ENCODE results near the gene WNT6. TPM values are rescaled to one million over a fixed set of nuclear protein-coding genes. Genes with fewer than 3 reads are reported as not detected.
A peak's percentile ranks its signal among the peaks of the same experiment; 100 is the strongest.

Gene WNT6
- total RNA-seq, 1 donor from 2014 or later, result 0.44 TPM

GRCh38 chr2:218830526-218831306 lies 28.9 kb upstream of the WNT6 start:
- TF ChIP-seq, protein P1, sequence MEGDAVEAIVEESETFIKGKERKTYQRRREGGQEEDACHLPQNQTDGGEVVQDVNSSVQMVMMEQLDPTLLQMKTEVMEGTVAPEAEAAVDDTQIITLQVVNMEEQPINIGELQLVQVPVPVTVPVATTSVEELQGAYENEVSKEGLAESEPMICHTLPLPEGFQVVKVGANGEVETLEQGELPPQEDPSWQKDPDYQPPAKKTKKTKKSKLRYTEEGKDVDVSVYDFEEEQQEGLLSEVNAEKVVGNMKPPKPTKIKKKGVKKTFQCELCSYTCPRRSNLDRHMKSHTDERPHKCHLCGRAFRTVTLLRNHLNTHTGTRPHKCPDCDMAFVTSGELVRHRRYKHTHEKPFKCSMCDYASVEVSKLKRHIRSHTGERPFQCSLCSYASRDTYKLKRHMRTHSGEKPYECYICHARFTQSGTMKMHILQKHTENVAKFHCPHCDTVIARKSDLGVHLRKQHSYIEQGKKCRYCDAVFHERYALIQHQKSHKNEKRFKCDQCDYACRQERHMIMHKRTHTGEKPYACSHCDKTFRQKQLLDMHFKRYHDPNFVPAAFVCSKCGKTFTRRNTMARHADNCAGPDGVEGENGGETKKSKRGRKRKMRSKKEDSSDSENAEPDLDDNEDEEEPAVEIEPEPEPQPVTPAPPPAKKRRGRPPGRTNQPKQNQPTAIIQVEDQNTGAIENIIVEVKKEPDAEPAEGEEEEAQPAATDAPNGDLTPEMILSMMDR (IDR thresholded peaks at IDR 0.05), result no peak
- DNase-seq (peak; percentile 7), ATAC-seq (no peak)
- H3K4me1 ChIP-seq, result no peaks in the 10 kb centered on the region
- no peaks in the 10 kb centered on the region for H3K9me3 ChIP-seq
- H3K27ac ChIP-seq, result no peak overlapping the region
- H3K4me3 ChIP-seq, result no peak overlapping the region
- intact Hi-C loops (cut with DNase I), result no loop called here
- peaks cover 4% of the 10 kb centered on the region for H3K27me3 ChIP-seq (ENCODE audit: low read depth)
- H3K36me3 ChIP-seq, result no peaks in the 10 kb centered on the region

- no peaks in the 10 kb centered on the region for H3K4me1 ChIP-seq
- no peaks in the 10 kb centered on the region for H3K9me3 ChIP-seq
- peak; percentile 35 for DNase-seq
- H3K36me3 ChIP-seq, result no peaks in the 10 kb centered on the region
- H3K4me3 ChIP-seq, result no peak within 1 kb of the TSS
- H3K27me3 ChIP-seq (ENCODE audit: low read depth), result peaks cover 6% of the 10 kb centered on the region
- no peak within 1 kb of the TSS for H3K27ac ChIP-seq
- no peak for ATAC-seq
- intact Hi-C loops (cut with DNase I), result no loop called here
- TF ChIP-seq, protein P1 (IDR thresholded peaks at IDR 0.05), result no peak
These were observed 28.1 kb upstream of the WNT6 start, which contains the start of gene PRKAG3 for GRCh38 chr2:218831378-218831990. Gene PRKAG3, minus strand, starts transcription at chr2:218831803.

GRCh38 chr2:218832081-218832480 lies 27.5 kb upstream of the WNT6 start:
- Histone ChIP-seq H3K36me3 (no peaks in the 10 kb centered on the region), H3K27me3 (ENCODE audit: low read depth) (peaks cover 11% of the 10 kb centered on the region), H3K9me3 (no peaks in the 10 kb centered on the region), H3K27ac (no peak overlapping the region), H3K4me3 (no peak overlapping the region), H3K4me1 (no peaks in the 10 kb centered on the region)
- intact Hi-C loops (cut with DNase I), result no loop called here
- DNase-seq (no peak), ATAC-seq (no peak)
- TF ChIP-seq, protein P1 (IDR thresholded peaks at IDR 0.05), result no peak

GRCh38 chr2:218832520-218832919 lies 27.1 kb upstream of the WNT6 start:
- Histone ChIP-seq H3K27ac (no peak overlapping the region), H3K9me3 (no peaks in the 10 kb centered on the region), H3K4me1 (no peaks in the 10 kb centered on the region), H3K27me3 (ENCODE audit: low read depth) (peaks cover 11% of the 10 kb centered on the region), H3K36me3 (no peaks in the 10 kb centered on the region), H3K4me3 (no peak overlapping the region)
- intact Hi-C loops (cut with DNase I), result no loop called here
- TF ChIP-seq, protein P1 (IDR thresholded peaks at IDR 0.05), result no peak
- ATAC-seq (peak in 1 of 2 donors; percentile 45), DNase-seq (peak; percentile 36)

DNA sequence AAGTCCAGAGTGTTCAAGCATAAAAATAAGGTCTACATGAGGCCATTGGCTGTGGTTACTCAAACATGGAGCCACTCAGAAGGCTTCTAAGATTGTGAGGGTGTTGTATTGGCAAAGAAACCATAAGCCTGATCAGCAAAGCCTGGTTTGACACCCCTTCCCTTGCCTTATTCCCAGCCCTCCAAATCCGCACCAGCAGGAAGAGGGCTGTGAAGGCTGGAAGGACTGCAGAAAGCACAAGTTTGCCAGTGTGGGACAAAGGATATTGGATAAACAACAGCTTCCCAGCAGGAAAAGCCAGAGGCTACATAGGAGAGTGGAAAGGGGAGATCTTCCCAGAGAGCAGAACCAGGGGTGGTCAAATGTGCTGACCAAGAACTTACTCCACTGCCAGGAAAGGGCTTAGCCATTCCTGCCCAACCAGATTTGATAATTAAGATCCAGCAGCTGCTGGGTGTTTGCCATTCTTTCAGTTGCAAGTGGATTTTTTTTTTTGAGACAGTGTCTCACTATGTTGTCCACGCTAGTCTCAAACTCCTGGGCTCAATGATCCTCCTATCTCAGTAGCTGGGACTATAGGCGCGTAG lies 26.5 kb upstream of the WNT6 start:
- Histone ChIP-seq H3K9me3 (no peaks in the 10 kb centered on the region), H3K27ac (no peak overlapping the region), H3K36me3 (no peaks in the 10 kb centered on the region), H3K4me1 (no peaks in the 10 kb centered on the region), H3K27me3 (ENCODE audit: low read depth) (peaks cover 8% of the 10 kb centered on the region), H3K4me3 (no peak overlapping the region)
- ATAC-seq (no peak), DNase-seq (peak; percentile 2)
- intact Hi-C loops (cut with DNase I), result no loop called here
- TF ChIP-seq, protein P1 (IDR thresholded peaks at IDR 0.05), result no peak
